GM18907 (cell line): ENCODE data around the gene PARL.

ENCODE experiments used
- ATAC-seq: cut with Tn5 transposase; IDR thresholded peaks from one replicate; pipeline ENCODE4 v1.9.1; 2021; ENCODE audit warnings: mild to moderate bottlenecking, moderate library complexity; ENCODE audit not compliant: unreplicated experiment

Gene PARL, protein sequence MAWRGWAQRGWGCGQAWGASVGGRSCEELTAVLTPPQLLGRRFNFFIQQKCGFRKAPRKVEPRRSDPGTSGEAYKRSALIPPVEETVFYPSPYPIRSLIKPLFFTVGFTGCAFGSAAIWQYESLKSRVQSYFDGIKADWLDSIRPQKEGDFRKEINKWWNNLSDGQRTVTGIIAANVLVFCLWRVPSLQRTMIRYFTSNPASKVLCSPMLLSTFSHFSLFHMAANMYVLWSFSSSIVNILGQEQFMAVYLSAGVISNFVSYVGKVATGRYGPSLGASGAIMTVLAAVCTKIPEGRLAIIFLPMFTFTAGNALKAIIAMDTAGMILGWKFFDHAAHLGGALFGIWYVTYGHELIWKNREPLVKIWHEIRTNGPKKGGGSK

DNA sequence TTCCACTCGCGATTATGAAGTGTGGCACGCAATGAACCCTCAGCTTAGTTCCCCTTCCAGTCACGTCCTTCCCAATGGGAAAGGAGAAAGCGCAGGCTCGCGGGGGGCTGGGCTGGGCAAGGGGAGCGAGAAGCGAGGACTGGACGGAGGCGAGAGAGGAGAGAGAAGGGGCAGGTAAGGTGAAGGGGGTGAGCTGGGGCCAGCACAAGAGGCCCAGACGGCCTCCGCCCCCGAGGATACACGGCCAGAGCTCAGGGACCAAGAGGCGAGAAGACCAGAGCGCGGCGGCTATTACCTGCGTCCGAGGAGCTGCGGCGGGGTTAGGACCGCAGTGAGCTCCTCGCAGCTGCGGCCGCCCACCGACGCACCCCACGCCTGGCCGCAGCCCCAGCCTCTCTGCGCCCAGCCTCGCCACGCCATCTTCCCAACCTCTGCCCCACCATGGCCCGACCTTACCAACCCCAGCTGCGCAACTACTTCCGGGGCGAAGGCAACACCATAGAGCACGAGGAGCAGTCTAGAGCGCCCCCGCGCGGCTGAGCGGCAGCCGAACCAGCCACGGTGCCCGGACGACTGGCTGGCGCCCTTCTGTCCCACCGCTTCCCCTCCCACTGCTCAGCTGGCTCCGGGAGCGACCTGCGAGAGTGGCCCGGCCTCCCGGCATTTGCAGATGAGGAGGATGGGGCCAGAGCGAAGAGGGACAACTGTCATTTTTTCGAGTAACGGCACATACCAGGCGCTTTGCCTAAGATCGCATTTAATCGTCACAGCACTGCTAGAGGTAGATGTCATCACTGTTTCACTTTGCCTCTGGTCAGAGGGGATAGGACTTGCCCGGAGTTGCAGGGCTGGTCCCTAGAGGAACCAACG is at the start of gene PARL:
Gene PARL (minus strand): TSS at position 454 of the 870 bp plus-strand sequence. CDS start 34 bp downstream, at position 420.
- ATAC-seq = peak; percentile 100

DNA sequence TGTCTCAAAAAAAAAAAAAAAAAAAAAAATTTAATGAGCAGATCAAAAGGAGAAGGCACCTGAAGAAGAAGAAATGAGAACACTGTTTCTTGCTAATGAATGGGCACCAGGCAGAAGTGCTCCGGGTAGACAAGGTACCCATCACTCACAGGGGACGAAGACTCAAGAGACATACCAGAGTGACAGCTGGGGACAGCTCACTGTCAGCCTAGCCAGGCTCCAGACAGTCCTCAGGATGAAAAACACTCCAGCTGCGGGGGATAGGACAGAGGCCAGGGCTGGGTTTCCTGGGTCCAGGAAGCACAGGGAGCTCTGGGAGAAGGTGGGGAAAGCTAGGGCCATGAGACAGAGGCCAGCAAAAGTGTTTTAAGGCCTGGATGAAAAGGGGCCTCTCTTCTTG is 48.5 kb upstream of the PARL start:
- no peak for ATAC-seq

DNA sequence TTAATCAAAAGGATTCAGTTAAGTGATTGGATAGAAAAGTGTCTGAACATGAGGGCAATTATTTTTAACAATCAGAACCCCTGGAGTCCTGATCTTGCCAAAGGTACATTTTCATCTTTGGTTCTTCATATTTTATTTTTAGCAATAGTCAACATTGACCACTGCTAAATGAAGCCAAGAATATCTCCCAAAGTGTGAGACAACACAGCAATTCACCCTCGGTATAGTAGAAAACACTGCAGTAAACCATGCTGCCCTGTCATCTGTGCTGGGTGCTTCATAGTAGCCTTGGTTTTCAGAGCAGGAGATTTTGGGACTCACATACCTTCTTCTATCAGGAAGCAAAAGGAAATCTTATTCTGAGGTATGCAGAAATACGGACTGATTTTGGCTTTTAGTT is 47.2 kb upstream of the PARL start:
- no peak for ATAC-seq

DNA sequence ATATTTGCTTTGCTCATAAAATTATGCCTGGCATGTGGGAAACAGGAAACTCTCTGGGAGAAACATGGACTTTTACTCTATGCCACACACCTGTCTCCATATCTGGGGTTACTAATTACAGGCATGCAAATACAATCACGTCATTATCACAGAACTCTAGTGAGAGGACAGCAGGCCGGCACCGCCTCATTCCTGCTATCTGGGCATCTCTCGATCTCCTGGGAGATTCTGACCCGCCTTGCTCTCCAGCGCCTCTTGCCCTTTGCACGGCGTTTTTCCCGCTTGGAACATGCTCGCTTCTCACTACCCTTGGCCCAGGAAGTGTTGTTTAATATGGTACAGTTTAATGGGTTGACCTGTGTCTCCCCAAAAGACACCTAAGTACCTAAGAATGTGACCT is 45.4 kb upstream of the PARL start:
- ATAC-seq = no peak

DNA sequence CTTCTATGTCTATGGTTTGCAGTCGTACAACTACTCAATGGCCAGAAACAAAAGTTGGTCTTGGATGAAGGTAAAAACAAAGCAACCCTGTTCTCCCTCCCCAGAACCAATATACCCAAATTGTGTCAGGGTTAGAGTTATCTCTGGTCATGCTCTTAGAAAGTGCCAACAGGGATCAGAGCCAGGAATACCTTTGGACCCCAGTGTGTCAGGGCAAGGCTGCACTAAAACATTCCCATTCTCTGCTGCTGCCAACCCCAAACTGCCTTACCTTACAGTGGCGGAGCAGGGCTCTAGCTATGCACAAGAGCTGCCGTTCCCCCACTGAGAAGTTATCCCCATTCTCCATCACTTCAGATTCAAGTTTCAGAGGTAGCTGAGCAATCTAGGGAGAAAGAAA is 42.4 kb upstream of the PARL start:
- ATAC-seq = no peak

DNA sequence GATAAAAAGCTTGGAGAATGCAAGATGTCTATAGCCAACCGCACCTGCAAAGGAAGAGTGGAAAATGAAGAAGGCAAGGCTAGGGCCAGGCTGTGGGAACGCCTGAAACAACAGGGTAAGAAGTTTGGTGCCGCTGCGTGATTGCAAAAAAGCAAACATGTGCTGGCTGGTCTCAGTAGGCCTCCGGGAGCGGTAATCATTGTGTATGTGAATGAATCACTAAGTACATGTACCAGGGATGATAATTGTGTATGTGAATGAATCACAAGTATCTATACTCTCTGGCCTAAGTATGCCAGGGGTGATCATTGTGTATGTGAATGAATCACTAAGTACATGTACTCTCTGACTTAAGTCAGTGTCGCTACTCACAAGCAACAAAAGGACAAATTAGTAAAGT is 40.3 kb upstream of the PARL start:
- no peak for ATAC-seq

DNA sequence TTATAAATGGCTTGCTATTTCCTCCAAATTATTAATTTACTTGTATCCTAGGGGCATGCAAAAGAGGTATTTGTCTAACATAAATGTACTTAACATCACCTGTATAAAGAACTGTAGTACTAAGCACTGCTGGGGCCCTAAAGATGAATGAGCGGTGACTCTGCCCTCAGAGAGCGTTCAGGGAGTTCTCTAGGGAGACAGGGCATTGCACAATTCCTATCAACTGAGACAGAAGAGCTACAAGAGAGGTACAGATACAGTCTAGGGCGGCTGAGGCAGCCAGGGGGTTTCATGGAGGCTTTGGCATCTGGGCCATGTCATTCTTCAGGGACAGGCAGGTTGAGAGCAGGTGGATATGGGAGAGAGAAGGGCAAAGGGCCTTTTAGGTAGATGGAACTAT is 39.9 kb upstream of the PARL start:
- ATAC-seq = no peak

DNA sequence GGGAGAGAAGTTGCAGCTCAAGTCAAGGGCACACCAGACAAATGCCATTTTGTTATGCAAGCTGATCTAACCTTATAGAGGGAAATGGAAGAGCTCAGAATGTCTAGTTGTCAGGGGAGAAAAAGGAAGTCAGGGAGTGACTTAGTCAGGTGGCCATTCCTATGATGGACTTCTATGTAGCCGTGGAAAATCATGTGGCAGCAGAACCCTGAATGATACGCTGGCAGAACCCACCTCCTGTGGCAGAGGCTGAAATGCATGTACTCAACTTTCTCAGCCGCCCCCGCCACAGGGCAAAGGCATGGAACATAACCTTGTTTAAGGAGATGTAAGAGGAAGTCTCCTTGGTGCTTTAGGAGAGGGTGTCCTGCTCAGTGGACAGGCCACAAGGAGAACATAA is 37.7 kb upstream of the PARL start:
- no peak for ATAC-seq

DNA sequence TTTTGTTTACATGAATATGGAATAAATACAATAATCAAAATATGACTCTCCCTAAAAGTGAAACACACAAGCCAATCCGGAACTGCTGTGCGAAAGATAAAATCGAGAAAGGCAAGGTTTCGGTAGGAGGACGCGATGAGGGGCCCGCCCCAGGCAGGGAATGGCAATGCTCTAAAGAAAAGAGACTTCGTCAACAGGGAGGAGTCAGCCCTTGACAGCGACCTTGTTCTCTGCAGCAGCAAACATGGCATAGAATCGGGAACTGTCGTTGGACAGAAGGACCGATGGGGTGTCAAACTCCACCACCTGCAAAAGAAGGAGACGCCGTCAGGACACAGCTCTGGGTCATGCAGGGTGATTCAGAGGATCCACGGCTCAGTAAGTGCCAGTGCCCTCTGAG is 36.4 kb upstream of the PARL start:
- no peak for ATAC-seq

DNA sequence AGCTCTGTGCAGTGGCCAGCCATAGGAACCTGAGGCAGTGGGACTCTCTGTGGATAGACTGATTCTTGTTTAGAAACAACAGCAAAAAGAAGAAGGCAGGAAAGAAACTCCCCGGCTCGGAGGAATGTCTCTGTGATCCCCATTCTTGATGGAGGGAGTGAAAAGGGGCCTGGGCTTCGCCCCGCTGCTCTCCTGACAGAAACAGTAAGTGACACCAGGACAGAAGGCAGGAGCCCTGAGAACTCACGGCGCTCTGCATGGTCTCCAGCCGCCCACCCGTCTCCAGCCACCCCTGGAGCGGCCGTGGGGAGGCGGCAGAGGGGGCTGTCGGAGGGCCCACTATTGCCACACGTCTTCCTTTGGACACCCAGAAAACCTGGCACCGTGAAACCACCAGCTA is 35.7 kb upstream of the PARL start:
- no peak for ATAC-seq

DNA sequence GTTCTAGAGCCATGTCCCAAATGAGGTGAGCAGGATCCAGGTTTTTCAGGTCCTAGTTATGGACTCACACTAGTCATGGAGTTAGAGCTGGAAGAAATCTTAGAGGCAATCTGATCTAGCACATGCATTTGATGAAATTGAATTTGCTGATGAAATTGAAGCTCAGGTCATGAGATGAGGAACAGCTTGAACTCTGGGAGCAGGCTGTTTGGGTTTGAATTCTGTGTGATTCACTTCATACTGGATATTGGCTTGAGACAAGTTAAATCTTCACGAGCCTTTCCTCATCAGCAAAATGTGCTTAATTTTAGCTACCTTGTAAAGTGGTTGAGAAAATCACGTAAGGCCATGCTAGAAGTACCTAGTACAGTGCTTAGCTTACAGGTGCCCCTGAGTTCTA is 33.5 kb upstream of the PARL start:
- no peak for ATAC-seq

DNA sequence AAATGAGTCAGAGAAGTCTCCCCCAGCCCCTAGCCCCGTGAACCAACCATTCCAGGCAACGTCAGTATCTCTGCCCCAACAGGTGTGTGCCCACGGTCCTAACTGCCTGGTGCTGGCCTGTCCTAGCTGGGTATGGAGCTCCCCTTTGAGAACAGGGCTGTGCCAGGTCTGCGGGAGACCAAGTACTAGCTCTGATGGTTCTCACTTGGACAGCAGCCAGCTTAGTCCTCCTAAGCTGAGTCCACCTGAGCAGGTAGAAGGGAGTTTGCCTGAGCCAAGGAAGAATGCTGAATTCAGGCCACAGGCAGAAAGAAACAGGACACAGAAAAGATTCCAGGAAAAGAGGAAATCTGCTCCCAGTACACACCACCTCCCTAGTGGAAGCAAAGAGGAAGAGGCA is 33.1 kb upstream of the PARL start:
- no peak for ATAC-seq

DNA sequence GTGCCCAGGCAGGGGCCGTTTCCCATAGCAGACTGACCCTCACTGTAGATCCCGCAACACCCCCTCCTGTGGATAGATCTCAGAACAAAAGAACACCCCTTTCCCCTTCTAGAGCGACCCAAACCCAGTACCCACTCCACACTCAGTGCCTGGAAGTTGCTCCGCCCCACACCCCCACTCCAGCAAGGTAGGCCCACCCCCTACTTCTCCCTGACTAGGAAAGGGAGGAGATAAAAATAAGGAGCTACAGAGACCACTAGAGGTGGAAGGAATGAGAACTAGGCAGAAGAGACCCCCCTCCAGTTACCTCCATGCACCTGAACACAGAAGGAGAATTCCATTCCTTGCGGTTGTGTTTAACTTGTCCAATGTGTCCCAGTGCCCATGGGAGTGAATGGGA is 30.2 kb upstream of the PARL start:
- no peak for ATAC-seq

DNA sequence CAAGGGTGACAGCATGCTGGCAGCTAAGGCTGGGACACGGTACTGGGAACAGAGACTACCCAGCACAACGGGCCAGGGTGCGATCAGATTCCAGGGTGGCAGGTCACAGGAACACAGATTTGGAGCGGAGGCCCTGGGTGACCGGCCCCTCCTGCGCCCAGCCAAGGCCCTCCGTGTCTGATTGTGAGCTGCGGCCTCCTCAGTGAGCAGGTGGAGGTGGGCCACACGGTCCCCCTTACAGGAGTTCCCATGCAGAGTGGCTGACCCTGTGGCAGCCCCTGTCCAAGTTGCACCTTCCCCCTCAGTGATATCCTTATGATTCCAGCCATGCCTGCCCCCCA is 28.9 kb upstream of the PARL start:
- ATAC-seq = no peak

DNA sequence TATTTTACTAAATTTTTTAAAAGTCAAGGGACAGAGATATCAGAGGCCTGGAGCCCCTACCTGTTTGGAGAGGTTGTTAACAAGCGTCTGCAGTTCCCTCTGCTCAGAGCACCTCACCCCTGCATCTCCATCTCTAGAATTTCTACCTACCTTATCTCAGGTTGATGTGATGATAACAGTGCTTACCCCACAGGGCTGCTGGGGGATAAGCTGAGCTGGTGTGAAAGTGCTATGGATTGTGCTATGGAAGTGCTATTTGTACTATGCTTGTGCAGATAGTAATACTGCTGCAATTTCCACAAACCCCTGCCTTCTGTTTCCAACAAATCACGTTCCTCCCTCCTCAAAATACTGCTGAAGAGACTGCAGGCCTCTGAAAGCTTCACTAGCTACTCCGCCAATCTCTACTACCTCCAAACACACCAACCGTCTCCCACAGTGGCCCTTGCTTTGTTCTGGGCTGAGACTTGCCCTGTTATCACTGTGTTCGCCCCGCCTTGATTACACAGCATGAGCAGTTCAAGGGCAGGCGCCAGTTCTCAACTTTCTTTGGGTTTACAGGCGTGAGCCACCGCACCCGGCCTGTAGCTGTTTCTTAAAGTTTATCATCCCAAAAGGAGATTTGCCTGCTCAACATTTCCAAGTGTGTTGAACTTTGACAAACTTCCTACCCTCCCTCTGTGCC is 28.4 kb upstream of the PARL start:
- no peak for ATAC-seq

DNA sequence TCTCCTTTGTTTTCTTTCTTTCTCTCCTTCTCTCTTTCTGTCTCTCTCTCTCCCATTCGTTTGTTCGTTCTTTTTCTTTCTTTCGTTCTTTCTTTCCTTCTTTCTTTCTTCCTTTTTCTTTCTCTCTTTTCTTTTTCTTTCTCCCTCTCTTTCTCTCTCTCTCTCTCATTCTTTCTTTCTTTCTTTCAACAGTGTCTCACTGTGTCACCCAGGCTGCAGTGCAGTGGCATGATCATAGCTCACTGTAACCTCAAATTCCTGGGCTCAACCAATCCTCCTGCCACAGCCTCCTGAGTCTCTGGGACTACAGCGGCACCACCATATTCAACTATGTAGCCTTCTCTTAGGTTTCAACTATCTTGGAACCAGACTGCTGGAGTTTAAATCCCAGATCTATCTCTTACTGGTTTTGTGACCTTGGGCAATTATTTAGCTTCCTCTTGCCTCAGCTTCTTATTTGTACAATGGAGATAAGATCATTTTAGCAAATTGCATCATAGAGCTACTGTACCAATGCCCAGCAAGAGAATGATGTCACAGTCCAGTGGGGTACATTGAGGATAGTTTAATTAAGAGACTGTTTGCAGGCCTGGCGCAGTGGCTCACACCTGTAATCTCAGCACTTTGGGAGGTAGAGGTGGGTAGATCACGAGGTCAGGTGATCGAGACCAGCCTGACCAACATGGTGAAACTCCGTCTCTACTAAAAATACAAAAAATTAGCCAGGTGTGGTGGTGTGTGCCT is 27.3 kb upstream of the PARL start:
- ATAC-seq = no peak

DNA sequence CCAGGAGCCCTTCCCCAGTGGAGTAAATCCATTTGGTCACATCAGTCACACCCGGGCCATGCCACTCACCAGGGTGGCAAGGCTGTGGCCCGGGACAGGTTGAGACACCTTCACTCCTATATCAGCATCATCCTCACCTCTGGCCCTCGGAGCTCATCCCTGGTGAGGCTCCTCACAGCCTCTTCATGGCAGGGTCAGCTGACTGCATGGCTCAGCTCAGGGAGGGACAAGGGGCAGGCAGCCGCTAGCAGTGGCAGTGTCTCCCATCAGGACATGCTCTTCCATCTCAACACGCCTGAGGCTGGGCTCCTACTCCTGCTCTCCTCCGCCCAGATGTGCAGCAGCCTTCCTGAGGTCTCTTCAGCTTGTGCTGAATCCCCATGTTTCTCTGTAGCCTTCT is 26.4 kb upstream of the PARL start:
- ATAC-seq = no peak

DNA sequence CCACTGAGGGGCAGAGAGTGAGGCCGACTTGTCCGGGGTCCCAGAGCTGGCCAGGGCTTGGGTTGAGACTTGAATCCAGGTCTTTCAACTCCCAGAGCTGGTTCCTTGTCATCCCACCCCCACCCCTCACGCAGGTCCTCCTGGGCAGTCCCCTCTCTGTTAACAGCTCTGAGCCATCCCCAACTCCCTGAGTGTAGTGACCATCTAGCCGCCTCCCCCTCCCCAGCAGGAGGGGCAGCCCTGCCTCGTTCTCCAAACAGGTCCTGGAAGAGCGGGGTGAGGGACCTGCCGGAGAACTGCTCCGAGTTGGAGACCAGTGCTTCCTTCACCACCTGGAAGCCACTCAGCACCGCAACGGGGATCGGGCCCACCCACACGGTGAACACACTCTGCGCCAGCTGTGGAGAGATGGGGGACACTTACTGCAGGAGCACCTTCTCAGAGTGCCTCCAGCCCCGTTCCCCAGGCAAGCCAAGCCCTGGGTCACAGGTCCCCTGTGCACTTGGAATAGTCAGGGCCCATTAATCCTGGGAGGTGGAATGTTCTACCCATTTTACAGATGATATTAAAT is 24.4 kb upstream of the PARL start:
- ATAC-seq = no peak

DNA sequence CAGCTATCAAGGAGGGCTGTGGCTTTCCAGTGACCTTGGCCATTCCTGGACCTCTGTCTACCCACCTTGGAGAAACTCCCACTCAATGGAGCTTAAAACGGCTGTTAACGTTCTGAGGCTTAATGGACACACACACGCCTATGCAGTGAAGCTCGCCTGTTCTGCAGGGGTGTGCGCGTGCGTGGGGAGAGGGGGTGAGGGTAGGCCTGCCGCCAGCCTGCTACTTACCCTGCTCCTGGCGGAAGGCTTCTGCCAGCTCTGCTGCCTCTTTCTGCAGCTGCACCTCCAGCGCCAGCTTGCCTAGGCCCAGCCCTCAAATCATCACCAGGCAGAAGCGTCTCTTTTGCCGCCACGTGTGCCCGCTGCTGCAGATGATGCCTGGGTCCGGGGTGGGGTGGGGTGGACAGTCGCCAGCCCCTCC is 23.2 kb upstream of the PARL start:
- ATAC-seq = no peak

DNA sequence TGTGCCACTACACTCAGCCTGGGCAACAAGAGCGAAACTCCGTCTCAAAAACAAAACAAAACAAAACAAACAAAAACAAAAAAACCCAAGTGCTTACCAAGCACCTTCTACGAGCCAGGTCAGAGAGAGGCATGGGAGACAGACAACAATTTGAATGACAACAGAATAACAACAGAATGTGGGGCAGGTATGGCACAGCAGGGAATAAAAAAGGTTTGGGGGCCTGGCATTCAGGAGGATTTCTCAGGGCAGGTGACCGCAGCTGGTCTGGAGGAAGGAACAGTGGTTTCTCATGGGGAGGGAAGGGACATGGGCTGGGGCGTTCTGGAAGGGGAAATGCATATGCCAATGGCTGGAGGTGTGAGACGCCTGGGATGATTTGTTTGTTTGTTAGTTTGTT is 22.5 kb upstream of the PARL start:
- no peak for ATAC-seq
